HEK293 (cell line): ENCODE data around the gene TTLL10.

ENCODE experiments used
- CTCF ChIA-PET: fragments of 350-600 bp; formaldehyde crosslinking; extraction: SDS; loops from one replicate; lab custom pipeline; 2021; ENCODE audit warnings: antibody characterized with exemption; lab: Yijun Ruan, JAX
- POLR2A ChIA-PET: fragments of 300-600 bp; formaldehyde crosslinking; extraction: SDS; loops from one replicate; lab custom pipeline; 2020; ENCODE audit warnings: antibody characterized with exemption, inconsistent platforms; lab: Yijun Ruan, JAX
- H3K27ac ChIP-seq: fragments of 200-500 bp; sonication (Bioruptor generic); 2 replicates; pipeline ENCODE4 v1.5.1; 2014; ENCODE audit warnings: low read depth, low read length, control low read depth, inconsistent platforms; ENCODE audit errors: extremely low read depth
- H3K36me3 ChIP-seq, 2 experiments: fragments of 200-500 bp in 1 of 2; sonication (Bioruptor generic) in 1 of 2; 1 replicate in 1 of 2; 2 replicates in 1 of 2; pipeline ENCODE4 v1.5.1; 2014 to 2017; ENCODE audit warnings: inconsistent platforms in 2 of 2, low read length in 2 of 2; ENCODE audit not compliant: control insufficient read depth in 2 of 2, insufficient read depth in 1 of 2
- H3K4me1 ChIP-seq: fragments of 200-500 bp; sonication (Bioruptor generic); 2 replicates; pipeline ENCODE4 v1.5.1; 2014; ENCODE audit warnings: mild to moderate bottlenecking, low read length, inconsistent platforms; ENCODE audit not compliant: control insufficient read depth, insufficient read depth
- H3K4me3 ChIP-seq: 2 replicates; pipeline ENCODE4 v1.5.1; 2011; ENCODE audit warnings: low read depth, mild to moderate bottlenecking, control low read depth, low read length, moderate library complexity
- H3K9me3 ChIP-seq: fragments of 200-500 bp; sonication (Bioruptor generic); 2 replicates; pipeline ENCODE4 v1.5.1; 2014; ENCODE audit warnings: low read depth, low read length, inconsistent platforms; ENCODE audit not compliant: control insufficient read depth, insufficient read depth
- BCL11A ChIP-seq: fragments of 450-650 bp; formaldehyde crosslinking; IDR thresholded peaks from 2 replicates; pipeline ENCODE4 v1.5.1; 2016; ENCODE audit warnings: low read depth, missing biosample characterization, missing genetic modification characterization
- ELK4 ChIP-seq: IDR thresholded peaks from 2 replicates; pipeline ENCODE4 v1.6.1; 2011; ENCODE audit warnings: mild to moderate bottlenecking, low read depth, low read length, borderline replicate concordance
- KLF8 ChIP-seq: fragments of 450-650 bp; formaldehyde crosslinking; IDR thresholded peaks from 2 replicates; pipeline ENCODE4 v1.5.1; 2016; ENCODE audit warnings: missing biosample characterization, missing genetic modification characterization
- SETDB1 ChIP-seq: IDR thresholded peaks from one replicate; pipeline ENCODE4 v1.6.1; 2017; ENCODE audit warnings: mild to moderate bottlenecking, low read length, moderate library complexity, mixed read lengths; ENCODE audit not compliant: insufficient read length
- YY1 ChIP-seq: fragments of 450-650 bp; formaldehyde crosslinking; IDR thresholded peaks from 2 replicates; pipeline ENCODE4 v1.5.1; 2018; ENCODE audit warnings: missing biosample characterization, missing genetic modification characterization
- ZBTB7A ChIP-seq: fragments of 450-650 bp; formaldehyde crosslinking; IDR thresholded peaks from 2 replicates; pipeline ENCODE4 v1.5.1; 2016; ENCODE audit warnings: low read depth, missing biosample characterization, missing genetic modification characterization
- ZNF133 ChIP-seq: fragments of 450-650 bp; formaldehyde crosslinking; IDR thresholded peaks from 2 replicates; pipeline ENCODE4 v1.5.1; 2016; ENCODE audit warnings: missing biosample characterization, missing genetic modification characterization
- ZNF148 ChIP-seq: fragments of 450-650 bp; formaldehyde crosslinking; IDR thresholded peaks from 2 replicates; pipeline ENCODE4 v1.5.0; 2017; ENCODE audit warnings: missing biosample characterization, missing genetic modification characterization, borderline replicate concordance
- ZNF214 ChIP-seq: fragments of 450-650 bp; formaldehyde crosslinking; IDR thresholded peaks from 2 replicates; pipeline ENCODE4 v1.5.1; 2017; ENCODE audit warnings: missing biosample characterization, mild to moderate bottlenecking, missing genetic modification characterization, borderline replicate concordance
- ZNF239 ChIP-seq: fragments of 450-650 bp; formaldehyde crosslinking; IDR thresholded peaks from 2 replicates; pipeline ENCODE4 v1.5.1; 2016; ENCODE audit warnings: missing biosample characterization, missing genetic modification characterization
- ZNF266 ChIP-seq: fragments of 450-650 bp; formaldehyde crosslinking; IDR thresholded peaks from 2 replicates; pipeline ENCODE4 v1.5.1; 2016; ENCODE audit warnings: missing biosample characterization, missing genetic modification characterization, low read depth
- ZNF354C ChIP-seq: fragments of 450-650 bp; formaldehyde crosslinking; IDR thresholded peaks from 2 replicates; pipeline ENCODE4 v1.5.1; 2016; ENCODE audit warnings: missing biosample characterization, missing genetic modification characterization, low read depth, borderline replicate concordance
- ZNF37A ChIP-seq: fragments of 450-650 bp; IDR thresholded peaks from 2 replicates; pipeline ENCODE4 v1.5.1; 2018; ENCODE audit warnings: missing biosample characterization, missing genetic modification characterization
- ZNF48 ChIP-seq: fragments of 450-650 bp; formaldehyde crosslinking; IDR thresholded peaks from 2 replicates; pipeline ENCODE4 v1.5.1; 2016; ENCODE audit warnings: missing biosample characterization, missing genetic modification characterization
- ZNF510 ChIP-seq: fragments of 450-650 bp; formaldehyde crosslinking; IDR thresholded peaks from 2 replicates; pipeline ENCODE4 v1.5.1; 2018; ENCODE audit warnings: mild to moderate bottlenecking, missing genetic modification characterization, missing biosample characterization; ENCODE audit not compliant: insufficient replicate concordance
- ZNF623 ChIP-seq: fragments of 450-650 bp; formaldehyde crosslinking; IDR thresholded peaks from 2 replicates; pipeline ENCODE4 v1.5.1; 2016; ENCODE audit warnings: missing biosample characterization, missing genetic modification characterization
- ZNF707 ChIP-seq: fragments of 450-650 bp; formaldehyde crosslinking; IDR thresholded peaks from 2 replicates; pipeline ENCODE4 v1.5.1; 2016; ENCODE audit warnings: missing biosample characterization, missing genetic modification characterization
- ZNF747 ChIP-seq: fragments of 450-650 bp; formaldehyde crosslinking; IDR thresholded peaks from 2 replicates; pipeline ENCODE4 v1.5.1; 2016; ENCODE audit warnings: missing biosample characterization, missing genetic modification characterization
- ZNF792 ChIP-seq: fragments of 450-650 bp; formaldehyde crosslinking; IDR thresholded peaks from 2 replicates; pipeline ENCODE4 v1.5.1; 2016; ENCODE audit warnings: missing biosample characterization, missing genetic modification characterization
- ZNF837 ChIP-seq: fragments of 450-650 bp; formaldehyde crosslinking; IDR thresholded peaks from 2 replicates; pipeline ENCODE4 v1.5.1; 2016; ENCODE audit warnings: missing biosample characterization, missing genetic modification characterization
- TF ChIP-seq, protein P1 (sequence below): fragments of 450-650 bp; formaldehyde crosslinking; IDR thresholded peaks from 2 replicates; pipeline ENCODE4 v1.5.1; 2016; ENCODE audit warnings: missing biosample characterization, missing genetic modification characterization

The TTLL10 gene

DNA sequence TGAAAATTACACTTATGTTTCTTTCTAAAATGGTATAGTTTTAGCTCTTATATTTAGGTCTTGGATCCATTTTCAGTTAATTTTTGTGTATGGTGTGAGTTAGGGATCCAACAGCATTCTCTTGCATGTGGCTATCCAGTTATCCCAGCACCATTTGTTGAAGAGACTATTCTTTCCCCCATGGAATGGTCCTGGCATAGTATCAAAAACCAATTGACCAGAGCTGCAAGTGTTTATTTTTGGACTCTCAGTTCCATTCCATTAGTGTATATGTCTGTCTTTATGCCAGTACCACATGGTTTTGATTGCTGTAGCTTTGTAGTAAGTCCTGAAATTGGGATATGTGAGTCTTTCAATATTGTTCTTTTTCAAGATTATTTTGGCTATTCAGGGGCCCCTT lies 14.3 kb downstream of the TTLL10 start:
- no peaks in the 10 kb centered on the region for H3K4me1 ChIP-seq
- H3K9me3 ChIP-seq, result no peaks in the 10 kb centered on the region
- H3K36me3 ChIP-seq, result no peaks in the 10 kb centered on the region
- CTCF ChIA-PET, result interaction anchor here (0.6 to 0.9 kb wide), 4 partner anchors 43 to 681 kb away, joined by 3 to 4 read pairs (median 4); no protein-coding TSS in a partner anchor
- TF ChIP-seq ZNF747, result no peak
- TF ChIP-seq, protein P1, sequence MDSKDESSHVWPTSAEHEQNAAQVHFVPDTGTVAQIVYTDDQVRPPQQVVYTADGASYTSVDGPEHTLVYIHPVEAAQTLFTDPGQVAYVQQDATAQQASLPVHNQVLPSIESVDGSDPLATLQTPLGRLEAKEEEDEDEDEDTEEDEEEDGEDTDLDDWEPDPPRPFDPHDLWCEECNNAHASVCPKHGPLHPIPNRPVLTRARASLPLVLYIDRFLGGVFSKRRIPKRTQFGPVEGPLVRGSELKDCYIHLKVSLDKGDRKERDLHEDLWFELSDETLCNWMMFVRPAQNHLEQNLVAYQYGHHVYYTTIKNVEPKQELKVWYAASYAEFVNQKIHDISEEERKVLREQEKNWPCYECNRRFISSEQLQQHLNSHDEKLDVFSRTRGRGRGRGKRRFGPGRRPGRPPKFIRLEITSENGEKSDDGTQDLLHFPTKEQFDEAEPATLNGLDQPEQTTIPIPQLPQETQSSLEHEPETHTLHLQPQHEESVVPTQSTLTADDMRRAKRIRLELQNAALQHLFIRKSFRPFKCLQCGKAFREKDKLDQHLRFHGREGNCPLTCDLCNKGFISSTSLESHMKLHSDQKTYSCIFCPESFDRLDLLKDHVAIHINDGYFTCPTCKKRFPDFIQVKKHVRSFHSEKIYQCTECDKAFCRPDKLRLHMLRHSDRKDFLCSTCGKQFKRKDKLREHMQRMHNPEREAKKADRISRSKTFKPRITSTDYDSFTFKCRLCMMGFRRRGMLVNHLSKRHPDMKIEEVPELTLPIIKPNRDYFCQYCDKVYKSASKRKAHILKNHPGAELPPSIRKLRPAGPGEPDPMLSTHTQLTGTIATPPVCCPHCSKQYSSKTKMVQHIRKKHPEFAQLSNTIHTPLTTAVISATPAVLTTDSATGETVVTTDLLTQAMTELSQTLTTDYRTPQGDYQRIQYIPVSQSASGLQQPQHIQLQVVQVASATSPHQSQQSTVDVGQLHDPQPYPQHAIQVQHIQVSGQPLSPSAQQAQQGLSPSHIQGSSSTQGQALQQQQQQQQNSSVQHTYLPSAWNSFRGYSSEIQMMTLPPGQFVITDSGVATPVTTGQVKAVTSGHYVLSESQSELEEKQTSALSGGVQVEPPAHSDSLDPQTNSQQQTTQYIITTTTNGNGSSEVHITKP (tag by site-specific recombination), result peak; percentile 73
- TF ChIP-seq, all 188 proteins: peak for 1
- no peak overlapping the region for H3K4me3 ChIP-seq
- POLR2A ChIA-PET, result no interaction called here
- H3K27ac ChIP-seq, result no peak overlapping the region

DNA sequence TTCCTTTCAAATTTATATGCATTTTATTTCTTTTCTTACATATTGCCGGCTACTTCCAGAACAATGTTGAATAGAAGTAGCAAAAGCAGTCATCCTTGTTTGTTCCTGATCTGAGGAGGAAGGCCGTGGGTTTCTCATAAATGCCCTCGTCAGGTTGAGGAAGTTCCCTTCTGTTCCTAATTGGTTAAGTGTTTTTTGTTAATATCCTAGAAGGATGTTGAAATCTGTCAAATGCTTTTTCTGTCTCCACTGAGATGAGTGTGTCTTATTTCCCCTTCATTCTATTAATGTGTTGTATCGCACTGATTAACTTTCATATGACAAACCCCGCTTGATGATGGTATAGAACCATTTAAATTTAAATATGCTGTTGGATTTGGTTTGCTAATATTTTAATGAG lies 15.4 kb downstream of the TTLL10 start:
- TF ChIP-seq ZNF148 (tag by site-specific recombination), result no peak
- no peak for TF ChIP-seq ZNF239 (tag by site-specific recombination)
- TF ChIP-seq ZNF133 (tag by site-specific recombination), result no peak
- no peak for TF ChIP-seq BCL11A
- TF ChIP-seq ELK4, result no peak
- no peak for TF ChIP-seq ZNF266
- TF ChIP-seq ZNF48 (tag by site-specific recombination), result no peak
- no peak for TF ChIP-seq YY1 (tag by site-specific recombination)
- TF ChIP-seq ZNF747, result no peak
- TF ChIP-seq ZNF837 (tag by site-specific recombination), result no peak
- no peak for TF ChIP-seq ZNF510 (tag by site-specific recombination)
- no peak for TF ChIP-seq ZNF707 (tag by site-specific recombination)
- no peak for TF ChIP-seq ZNF214 (tag by site-specific recombination)
- no peak for TF ChIP-seq KLF8
- TF ChIP-seq, all 188 proteins: peak for 0
- Histone ChIP-seq H3K4me1 (no peaks in the 10 kb centered on the region), H3K4me3 (no peak overlapping the region), H3K9me3 (no peaks in the 10 kb centered on the region), H3K27ac (no peak overlapping the region), H3K36me3 (no peaks in the 10 kb centered on the region)
- POLR2A ChIA-PET, result no interaction called here
- CTCF ChIA-PET, result interaction anchor here (0.6 kb wide), 1 partner anchor 252 kb away, joined by 3 read pairs; no protein-coding TSS in a partner anchor

GRCh38 chr1:1191734-1192133 lies 18.1 kb downstream of the TTLL10 start:
- no peaks in the 10 kb centered on the region for H3K36me3 ChIP-seq
- TF ChIP-seq ZNF37A, result no peak
- peak; percentile 46 for TF ChIP-seq SETDB1
- no peak for TF ChIP-seq ZNF623 (tag by site-specific recombination)
- no peak for TF ChIP-seq ZBTB7A (tag by site-specific recombination)
- no peak for TF ChIP-seq ELK4
- no peak for TF ChIP-seq ZNF792 (tag by site-specific recombination)
- TF ChIP-seq ZNF354C (tag by site-specific recombination), result no peak
- H3K4me1 ChIP-seq, result no peaks in the 10 kb centered on the region
- CTCF ChIA-PET, result no interaction called here
- H3K9me3 ChIP-seq, result no peaks in the 10 kb centered on the region
- H3K27ac ChIP-seq, result no peak overlapping the region
- no peak overlapping the region for H3K4me3 ChIP-seq
- POLR2A ChIA-PET, result no interaction called here
